Measurements from ENCODE around the gene TSPAN18.

- TF ChIP-seq CTCF (IDR thresholded peaks at IDR 0.05; ENCODE audit: low read length) (no peak), EZH2 (IDR thresholded peaks at IDR 0.05; ENCODE audit: borderline replicate concordance, low read length) (no peak)
These were observed 112.8 kb downstream of the TSPAN18 start for GRCh38 chr11:44839458-44840084.

Measured in OCI-LY1 (cell line).